ENCODE results near the gene KHDC1. TPM values are rescaled to one million over a fixed set of nuclear protein-coding genes. Genes with fewer than 3 reads are reported as not detected.
"Not testable (repeated sequence)": the region's sequence is repeated elsewhere in the genome, so short reads cannot be mapped to it uniquely, and the experiment has no call there.

KHDC1 gene
- total RNA-seq, 8 experiments from 2014 or later = 1.5 to 15.2 (median 8.3) TPM; not detected in 1

DNA sequence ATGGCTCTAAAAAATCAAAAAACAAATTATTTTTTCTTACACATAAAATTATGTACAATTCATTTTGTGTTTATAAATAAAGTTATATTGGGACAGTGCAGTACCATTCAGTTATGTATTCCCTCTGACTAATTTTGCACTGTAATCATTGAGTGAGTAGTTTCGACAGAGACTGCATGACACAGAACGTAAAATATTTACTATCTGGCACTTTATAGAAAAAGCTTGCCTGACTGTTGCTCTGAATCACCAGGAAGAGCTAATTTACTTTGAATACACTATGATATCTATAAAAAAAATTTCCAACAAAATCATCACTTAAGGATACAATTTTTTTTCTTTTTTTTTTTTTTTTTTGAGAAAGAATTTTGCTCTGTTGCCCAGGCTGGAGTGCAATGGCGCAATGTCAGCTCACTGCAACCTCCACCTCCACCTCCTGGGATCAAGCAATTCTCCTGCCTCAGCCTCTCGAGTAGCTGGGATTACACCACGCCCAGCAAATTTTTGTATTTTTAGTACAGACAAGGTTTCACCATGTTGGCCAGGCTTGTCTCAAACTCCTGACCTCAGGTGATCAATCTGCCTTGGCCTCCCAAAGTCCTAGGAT, 26.7 kb downstream of the KHDC1 start:
- no peak overlapping the region for H3K4me3 ChIP-seq
- no peaks in the 10 kb centered on the region for H3K4me1 ChIP-seq (replicated peaks in 1 of 2)
- in situ Hi-C loops (cut with MboI; ENCODE audit: low pct_unique_long_range_greater_than_20kb in 2 of 9, low sequenced_read_pairs in 9 of 9, unreplicated experiment in 9 of 9) = no loop called here
- no peak overlapping the region for H3K27ac ChIP-seq
- 25 to 100% (median 89%) methylated on average over 1 to 5 of the region's 5 CpGs; no CpG with 5 or more reads in 1 of the 10 experiments for WGBS, 10 experiments
- peak in 1 of 8 experiments; percentile 44 for ATAC-seq (replicated peaks in 6 of 8)

DNA sequence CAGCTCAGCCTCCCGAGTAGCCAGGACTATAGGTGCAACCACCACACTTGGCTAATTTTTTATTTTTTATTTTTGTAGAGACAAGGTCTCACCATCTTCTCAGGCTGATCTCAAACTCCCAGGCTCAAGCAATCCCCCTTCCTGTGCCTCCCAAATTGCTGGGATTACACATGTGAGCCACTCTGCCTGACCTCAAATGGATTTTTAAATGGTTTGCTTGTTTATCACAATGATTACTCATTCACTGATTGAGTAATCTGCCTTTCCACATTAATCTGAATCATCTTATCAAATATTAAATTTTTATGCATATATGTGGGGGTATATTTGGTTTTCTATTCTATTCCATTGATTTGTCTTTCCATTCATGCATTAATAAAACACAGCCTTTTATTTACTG, 28.3 kb downstream of the KHDC1 start:
- WGBS, 10 experiments = 42 to 92% (median 69%) methylated on average over 1 of the region's 1 CpG; no CpG with 5 or more reads in 2 of the 10 experiments
- H3K4me1 ChIP-seq (replicated peaks in 1 of 2) = no peaks in the 10 kb centered on the region
- H3K27ac ChIP-seq = no peak overlapping the region
- peak in 1 of 8 experiments; percentile 42 for ATAC-seq (replicated peaks in 6 of 8)
- no peak overlapping the region for H3K4me3 ChIP-seq
- in situ Hi-C loops (cut with MboI; ENCODE audit: low pct_unique_long_range_greater_than_20kb in 2 of 9, low sequenced_read_pairs in 9 of 9, unreplicated experiment in 9 of 9) = no loop called here

DNA sequence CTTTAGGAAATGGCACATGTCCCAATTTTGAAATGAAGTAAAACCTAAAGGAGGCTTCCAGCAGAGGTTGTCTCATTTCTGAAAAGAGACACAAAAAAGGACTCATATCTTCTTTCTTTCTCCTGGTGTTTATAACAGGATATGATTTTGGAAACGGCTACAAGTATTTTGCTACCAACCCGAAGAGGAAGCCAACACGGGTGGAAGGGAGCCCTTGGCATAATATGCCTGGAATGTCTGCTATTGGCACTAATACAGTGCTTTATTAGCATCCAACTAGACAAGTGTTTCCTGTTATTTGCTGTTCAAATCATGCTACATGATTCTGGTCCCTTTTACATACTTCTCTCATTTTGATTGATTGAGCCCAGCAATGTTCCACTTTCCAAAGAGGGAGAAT, 29.0 kb downstream of the KHDC1 start:
- H3K4me1 ChIP-seq (replicated peaks in 1 of 2); H3K4me3 ChIP-seq; H3K27ac ChIP-seq; in situ Hi-C loops (cut with MboI; ENCODE audit: low pct_unique_long_range_greater_than_20kb in 2 of 9, low sequenced_read_pairs in 9 of 9, unreplicated experiment in 9 of 9); ATAC-seq (replicated peaks in 6 of 8): not testable (repeated sequence)
- WGBS, 10 experiments = 0 to 90% (median 73%) methylated on average over 2 to 3 of the region's 3 CpGs; no CpG with 5 or more reads in 5 of the 10 experiments

DNA sequence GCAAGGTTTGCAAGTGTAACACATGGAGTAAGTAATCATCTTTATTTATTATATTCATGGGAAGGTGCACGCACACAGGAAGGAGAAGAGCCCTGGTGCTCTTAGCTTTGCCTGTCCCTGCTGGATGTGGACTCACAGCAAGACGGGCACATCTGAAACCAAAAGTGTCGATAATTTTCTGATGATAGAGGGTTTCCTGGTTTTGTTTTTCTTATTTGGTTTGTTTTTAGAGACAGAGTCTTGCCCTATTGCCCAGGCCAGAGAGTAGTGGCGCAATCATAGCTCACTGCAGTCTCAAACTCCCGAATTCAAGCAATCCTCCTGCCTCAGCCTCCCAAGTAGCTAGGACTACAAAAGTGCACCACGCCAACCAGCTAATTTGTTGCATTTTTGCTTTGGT, 29.9 kb downstream of the KHDC1 start:
- Histone ChIP-seq H3K27ac (no peak overlapping the region), H3K4me3 (no peak overlapping the region), H3K4me1 (replicated peaks in 1 of 2) (no peaks in the 10 kb centered on the region)
- 83 to 100% (median 96%) methylated on average over 1 to 5 of the region's 6 CpGs; no CpG with 5 or more reads in 2 of the 10 experiments for WGBS, 10 experiments
- ATAC-seq (replicated peaks in 6 of 8) = no peak
- in situ Hi-C loops (cut with MboI; ENCODE audit: low pct_unique_long_range_greater_than_20kb in 2 of 9, low sequenced_read_pairs in 9 of 9, unreplicated experiment in 9 of 9) = no loop called here

DNA sequence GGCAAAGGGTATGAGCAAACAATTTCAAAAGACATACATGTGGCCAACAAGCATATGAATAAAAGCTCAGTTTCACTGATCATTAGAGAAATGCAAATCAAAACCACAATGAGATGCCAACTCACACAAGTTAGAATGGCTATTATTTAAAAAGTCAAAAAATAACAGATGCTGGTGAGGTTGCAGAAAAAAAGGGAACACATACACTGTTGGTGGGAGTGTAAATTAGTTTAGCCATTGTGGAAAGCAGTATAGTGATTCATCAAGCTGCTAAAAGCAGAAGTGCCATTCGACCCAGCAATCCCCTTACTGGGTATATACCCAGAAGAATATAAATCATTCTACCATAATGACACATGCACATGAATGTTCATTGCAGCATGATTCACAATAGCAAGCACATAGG, 31.0 kb downstream of the KHDC1 start:
- H3K27ac ChIP-seq = no peak overlapping the region
- H3K4me1 ChIP-seq (replicated peaks in 1 of 2) = no peaks in the 10 kb centered on the region
- WGBS, 10 experiments = 20 to 43% (median 27%) methylated on average over 1 of the region's 1 CpG; no CpG with 5 or more reads in 6 of the 10 experiments
- in situ Hi-C loops (cut with MboI; ENCODE audit: low pct_unique_long_range_greater_than_20kb in 2 of 9, low sequenced_read_pairs in 9 of 9, unreplicated experiment in 9 of 9) = no loop called here
- peak in 3 of 8 experiments; percentile 16 to 52 (median 28) for ATAC-seq (replicated peaks in 6 of 8)
- no peak overlapping the region for H3K4me3 ChIP-seq

DNA sequence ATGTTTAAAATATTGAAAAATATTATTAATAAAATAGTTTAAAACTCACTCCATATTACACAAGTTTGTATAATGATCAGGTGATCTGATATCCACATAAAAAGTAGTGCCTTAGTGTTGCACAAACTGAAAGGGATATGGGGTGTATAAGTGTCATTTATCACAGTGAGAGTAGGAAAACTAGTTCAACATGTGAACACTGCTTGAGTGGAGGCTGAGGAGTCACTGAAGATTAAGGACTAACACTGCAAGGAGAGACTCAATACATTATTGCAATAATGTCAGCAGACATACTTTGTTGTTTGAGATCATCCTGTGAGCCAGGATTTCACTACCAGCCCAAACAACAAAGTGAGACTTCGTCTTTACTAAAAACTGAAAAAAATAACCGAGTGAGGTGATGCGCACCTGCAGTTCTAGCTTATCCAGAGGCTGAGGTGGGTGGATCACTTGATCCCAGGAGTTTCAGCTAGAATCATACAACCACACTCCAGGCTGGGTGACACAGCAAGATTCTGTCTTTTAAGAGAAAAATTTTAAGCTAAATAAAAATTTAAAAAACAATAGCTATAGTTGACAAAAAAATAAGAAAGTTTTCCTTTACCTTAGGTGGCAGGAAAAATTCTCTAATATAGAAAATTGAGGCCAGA, 35.3 kb downstream of the KHDC1 start:
- H3K27ac ChIP-seq = no peak overlapping the region
- in situ Hi-C loops (cut with MboI; ENCODE audit: low pct_unique_long_range_greater_than_20kb in 2 of 9, low sequenced_read_pairs in 9 of 9, unreplicated experiment in 9 of 9) = no loop called here
- H3K4me1 ChIP-seq (replicated peaks in 1 of 2) = no peaks in the 10 kb centered on the region
- 60 to 100% (median 83%) methylated on average over 1 to 3 of the region's 3 CpGs; no CpG with 5 or more reads in 1 of the 10 experiments for WGBS, 10 experiments
- H3K4me3 ChIP-seq = no peak overlapping the region
- ATAC-seq (replicated peaks in 6 of 8) = no peak

DNA sequence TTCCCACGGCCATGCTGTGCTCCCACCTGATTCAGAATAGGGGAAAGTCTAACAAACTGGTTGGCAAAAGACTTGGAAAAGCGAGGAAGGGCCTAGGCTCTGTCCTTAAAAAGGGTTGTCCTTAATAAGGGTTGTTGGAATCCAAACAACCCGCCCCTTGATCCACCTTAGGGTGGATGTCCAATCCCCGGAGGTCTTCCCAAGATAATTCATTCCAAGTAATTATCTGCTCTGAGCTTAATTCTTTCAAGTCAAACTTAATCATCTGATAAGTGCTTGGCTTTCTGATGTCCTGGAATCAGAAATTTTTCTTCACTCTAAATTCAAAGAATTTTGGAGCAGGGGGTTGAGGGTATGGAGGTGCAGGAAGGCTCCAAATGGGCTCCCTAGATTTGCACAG, 37.6 kb downstream of the KHDC1 start, which contains the start of gene KHDC1L:
Gene KHDC1L (minus strand): TSS at position 101 of the 400 bp plus-strand sequence. CDS start 88 bp downstream, at position 13.
- WGBS, 10 experiments = 17 to 100% (median 90%) methylated on average over 1 to 4 of the region's 4 CpGs; no CpG with 5 or more reads in 2 of the 10 experiments
- Histone ChIP-seq H3K27ac (no peak within 1 kb of the TSS), H3K4me3 (no peak within 1 kb of the TSS), H3K4me1 (replicated peaks in 1 of 2) (no peaks in the 10 kb centered on the region)
- ATAC-seq (replicated peaks in 6 of 8) = no peak
- in situ Hi-C loops (cut with MboI; ENCODE audit: low pct_unique_long_range_greater_than_20kb in 2 of 9, low sequenced_read_pairs in 9 of 9, unreplicated experiment in 9 of 9) = no loop called here

DNA sequence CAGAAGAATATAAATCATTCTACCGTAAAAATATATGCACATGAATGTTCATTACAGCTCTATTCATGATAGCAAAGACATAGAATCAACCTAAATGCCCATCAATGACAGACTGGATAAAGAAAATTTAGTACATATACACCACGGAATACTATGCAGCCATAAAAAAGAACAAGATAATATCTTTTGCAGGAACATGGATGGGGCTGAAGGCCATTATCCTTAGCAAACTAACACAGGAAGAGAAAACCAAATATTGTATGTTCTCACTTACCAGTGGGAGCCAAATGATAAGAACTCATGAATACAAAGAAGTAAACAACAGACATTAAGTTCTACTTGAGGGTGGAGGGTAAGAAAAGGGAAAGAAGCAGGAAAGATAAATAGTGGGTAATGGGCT, 46.1 kb downstream of the KHDC1 start:
- 75 to 100% (median 88%) methylated on average over 1 to 2 of the region's 2 CpGs; no CpG with 5 or more reads in 1 of the 10 experiments for WGBS, 10 experiments
- no peak overlapping the region for H3K27ac ChIP-seq
- no peak for ATAC-seq (replicated peaks in 6 of 8)
- in situ Hi-C loops (cut with MboI; ENCODE audit: low pct_unique_long_range_greater_than_20kb in 2 of 9, low sequenced_read_pairs in 9 of 9, unreplicated experiment in 9 of 9) = no loop called here
- H3K4me1 ChIP-seq (replicated peaks in 1 of 2) = no peaks in the 10 kb centered on the region
- H3K4me3 ChIP-seq = no peak overlapping the region

DNA sequence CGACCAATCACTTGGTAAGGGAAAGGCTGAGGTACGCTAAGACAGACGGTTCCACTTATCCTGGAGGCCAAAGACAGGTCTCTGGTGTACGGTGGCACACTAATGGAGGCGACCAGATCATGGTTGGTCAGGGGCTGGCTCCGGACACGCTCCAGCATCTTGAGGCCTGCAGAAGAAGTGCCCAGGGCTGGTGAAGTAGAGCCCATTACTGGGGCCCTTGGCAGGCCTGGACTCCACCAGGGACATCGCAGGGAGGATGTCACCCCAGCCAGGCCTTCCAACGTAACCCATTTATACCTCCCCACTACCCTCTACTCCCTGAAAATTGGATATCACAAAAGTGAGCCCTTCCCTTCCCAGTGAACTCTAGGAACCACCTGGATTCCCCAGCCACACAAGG, 53.9 kb downstream of the KHDC1 start:
- no peak overlapping the region for H3K27ac ChIP-seq
- WGBS, 10 experiments = 48 to 100% (median 70%) methylated on average over 1 to 7 of the region's 9 CpGs; no CpG with 5 or more reads in 3 of the 10 experiments
- ATAC-seq (replicated peaks in 6 of 8) = no peak
- no peak overlapping the region for H3K4me3 ChIP-seq
- no peaks in the 10 kb centered on the region for H3K4me1 ChIP-seq (replicated peaks in 1 of 2)
- in situ Hi-C loops (cut with MboI; ENCODE audit: low pct_unique_long_range_greater_than_20kb in 2 of 9, low sequenced_read_pairs in 9 of 9, unreplicated experiment in 9 of 9) = no loop called here

DNA sequence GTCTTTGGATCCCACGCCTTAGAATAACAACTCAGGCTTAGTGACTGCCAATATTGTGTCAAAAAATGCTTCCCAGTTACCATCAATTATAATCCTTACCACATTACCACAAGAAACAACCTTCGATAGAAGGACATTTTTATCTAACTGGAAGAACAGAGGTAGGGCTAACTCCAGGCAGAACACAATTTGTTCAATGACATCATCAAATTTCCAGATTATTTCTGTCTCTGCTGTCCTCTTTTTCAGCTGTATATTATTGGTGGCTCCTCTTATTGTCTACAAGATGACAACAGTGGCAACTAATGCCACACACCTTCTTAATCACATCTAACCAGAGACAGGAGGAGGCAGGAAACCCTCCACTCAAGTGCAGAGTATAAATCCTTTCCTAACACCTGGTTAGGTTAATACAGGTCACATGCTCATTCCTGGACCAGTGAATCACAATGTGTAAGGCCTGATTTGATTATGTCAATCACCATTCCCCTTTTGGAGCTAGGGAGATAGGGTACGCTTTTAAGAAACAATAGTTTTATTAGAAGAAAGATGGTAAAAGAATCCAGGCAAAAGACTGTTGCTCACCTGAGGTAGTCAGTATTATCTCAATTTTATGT, 55.7 kb downstream of the KHDC1 start:
- Histone ChIP-seq H3K4me3 (no peak overlapping the region), H3K27ac (no peak overlapping the region), H3K4me1 (replicated peaks in 1 of 2) (no peaks in the 10 kb centered on the region)
- in situ Hi-C loops (cut with MboI; ENCODE audit: low pct_unique_long_range_greater_than_20kb in 2 of 9, low sequenced_read_pairs in 9 of 9, unreplicated experiment in 9 of 9) = no loop called here
- WGBS, 10 experiments = 67 to 100% (median 86%) methylated on average over 1 to 3 of the region's 3 CpGs; no CpG with 5 or more reads in 3 of the 10 experiments
- ATAC-seq (replicated peaks in 6 of 8) = no peak

DNA sequence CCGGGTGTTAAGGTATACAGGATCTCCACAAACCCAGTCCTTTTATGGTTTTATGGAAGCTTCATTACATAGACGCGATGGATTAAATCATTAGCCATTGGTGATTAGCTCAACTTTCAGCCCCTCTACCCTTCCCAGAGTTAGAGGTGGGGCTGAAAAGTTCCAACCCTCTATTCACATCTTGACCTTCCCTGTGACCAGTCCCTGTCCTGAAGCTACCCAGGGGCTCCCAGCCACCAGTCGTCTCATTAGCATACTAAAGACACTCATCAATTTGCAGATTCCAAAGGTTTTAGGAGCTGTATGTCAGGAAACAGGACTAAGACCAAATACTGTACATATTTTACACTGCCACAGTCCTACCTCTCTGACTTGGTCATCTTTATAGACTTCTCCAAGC, 58.7 kb downstream of the KHDC1 start:
- Histone ChIP-seq H3K27ac (no peak overlapping the region), H3K4me3 (no peak overlapping the region), H3K4me1 (replicated peaks in 1 of 2) (no peaks in the 10 kb centered on the region)
- WGBS, 10 experiments = 0 to 100% (median 47%) methylated on average over 1 to 4 of the region's 4 CpGs
- no peak for ATAC-seq (replicated peaks in 6 of 8)
- in situ Hi-C loops (cut with MboI; ENCODE audit: low pct_unique_long_range_greater_than_20kb in 2 of 9, low sequenced_read_pairs in 9 of 9, unreplicated experiment in 9 of 9) = no loop called here

DNA sequence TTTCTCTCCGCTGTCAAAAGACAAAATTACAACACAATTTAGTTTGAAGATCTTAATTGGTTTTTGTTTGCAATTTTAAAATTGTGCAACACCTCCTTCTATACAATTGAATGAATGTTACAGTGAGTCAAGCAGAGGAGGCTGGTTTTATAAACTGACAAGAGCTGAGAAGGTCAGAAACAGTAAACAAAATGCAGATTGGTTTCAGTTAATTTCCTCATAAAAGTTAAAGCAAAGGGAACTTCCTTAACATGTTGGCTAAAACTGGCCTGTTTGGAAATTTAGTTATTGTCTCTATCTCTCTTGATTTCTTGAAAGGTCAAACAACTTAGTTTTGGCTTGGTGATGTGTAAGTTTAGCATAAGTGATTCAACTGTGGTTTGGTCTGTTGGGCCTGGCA, 59.9 kb downstream of the KHDC1 start:
- in situ Hi-C loops (cut with MboI; ENCODE audit: low pct_unique_long_range_greater_than_20kb in 2 of 9, low sequenced_read_pairs in 9 of 9, unreplicated experiment in 9 of 9) = no loop called here
- H3K4me3 ChIP-seq = no peak overlapping the region
- WGBS, 10 experiments = 80 to 100% (median 91%) methylated on average over 1 of the region's 1 CpG; no CpG with 5 or more reads in 3 of the 10 experiments
- no peak for ATAC-seq (replicated peaks in 6 of 8)
- no peak overlapping the region for H3K27ac ChIP-seq
- H3K4me1 ChIP-seq (replicated peaks in 1 of 2) = no peaks in the 10 kb centered on the region

DNA sequence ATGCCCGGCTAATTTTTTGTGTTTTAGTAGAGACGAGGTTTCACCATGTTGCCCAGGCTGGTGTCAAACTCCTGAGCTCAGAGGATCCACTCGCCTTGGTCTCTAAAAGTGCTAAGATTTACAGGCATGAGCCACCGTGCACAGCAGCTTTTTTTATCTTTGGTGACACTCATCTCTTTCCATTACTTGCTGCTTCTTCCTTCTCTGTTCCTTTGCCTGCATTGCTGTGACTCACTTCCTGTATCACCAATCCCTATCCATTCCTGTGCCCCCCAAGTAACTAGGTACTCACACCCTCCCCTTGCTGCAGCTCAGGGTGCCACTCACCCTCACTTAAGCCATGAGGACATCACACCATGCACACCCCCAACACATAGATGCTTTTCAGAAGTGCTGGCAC, 62.3 kb downstream of the KHDC1 start:
- in situ Hi-C loops (cut with MboI; ENCODE audit: low pct_unique_long_range_greater_than_20kb in 2 of 9, low sequenced_read_pairs in 9 of 9, unreplicated experiment in 9 of 9) = no loop called here
- H3K4me1 ChIP-seq (replicated peaks in 1 of 2) = no peaks in the 10 kb centered on the region
- WGBS, 10 experiments = 55 to 93% (median 75%) methylated on average over 2 to 4 of the region's 4 CpGs; no CpG with 5 or more reads in 2 of the 10 experiments
- no peak overlapping the region for H3K27ac ChIP-seq
- H3K4me3 ChIP-seq = no peak overlapping the region
- no peak for ATAC-seq (replicated peaks in 6 of 8)

Measured in motor neuron (in vitro differentiated cells).